Colonic mucosa (tissue), 4 donors: ENCODE measurements around the gene MAK. TPM values are rescaled to one million over a fixed set of nuclear protein-coding genes. Genes with fewer than 3 reads are reported as not detected.
"Not testable (repeated sequence)": the region's sequence is repeated elsewhere in the genome, so short reads cannot be mapped to it uniquely, and the experiment has no call there.

Experiments
- DNase-seq: peaks from one replicate; pipeline ENCODE4 v3.0.0-alpha.2; 2020
- H3K27ac ChIP-seq: fragments of 200-600 bp; one replicate; pipeline ENCODE4 v1.8.0; 2021
- H3K27me3 ChIP-seq: fragments of 200-600 bp; one replicate; pipeline ENCODE4 v1.8.0; 2021
- H3K36me3 ChIP-seq: fragments of 200-600 bp; one replicate; pipeline ENCODE4 v1.8.0; 2021
- H3K4me1 ChIP-seq: fragments of 200-600 bp; one replicate; pipeline ENCODE4 v1.8.0; 2021; ENCODE audit warnings: mild to moderate bottlenecking
- H3K4me3 ChIP-seq: fragments of 200-600 bp; one replicate; pipeline ENCODE4 v1.8.0; 2021
- H3K9ac ChIP-seq, 2 donors: one replicate each; pipeline ENCODE4 v1.7.0; 2013; ENCODE audit warnings: control low read depth in 2 of 2, low read depth in 2 of 2, low read length in 2 of 2
- H3K9me3 ChIP-seq: fragments of 200-600 bp; one replicate; pipeline ENCODE4 v1.8.0; 2021
- CTCF ChIP-seq: fragments of 200-600 bp; IDR thresholded peaks from one replicate; pipeline ENCODE4 v1.8.0; 2022; ENCODE audit warnings: antibody characterized with exemption, mild to moderate bottlenecking
- intact Hi-C: fragments of 100-400 bp; cut with DNase I; formaldehyde crosslinking; loops from one replicate; pipeline ENCODE4 v1.14.1; 2022
- total RNA-seq, 2 donors: library from RNA; stranded (reverse); fragmentation: NEBNext Ultra II Directional in 1 of 2; extraction: Animal tissue kit (Norgen Biotek cat#: 25700) in 1 of 2; gene quantifications; one replicate each; pipeline ENCODE4 v1.2.1, GENCODE V29; 2021
- donor health status: healthy.
- donor health status: DM: no; HTN: no; CAD: no.
- donor health status: DM: no; HTN: no; CAD: no.

The MAK gene
- total RNA-seq, 2 donors from 2014 or later, result not detected

GRCh38 chr6:10862361-10862760 lies 24.0 kb upstream of the MAK start:
- Histone ChIP-seq H3K36me3 (no peaks in the 10 kb centered on the region), H3K9ac (no peak overlapping the region), H3K4me3 (no peak overlapping the region), H3K9me3 (no peaks in the 10 kb centered on the region), H3K27ac (no peak overlapping the region), H3K27me3 (no peaks in the 10 kb centered on the region), H3K4me1 (no peaks in the 10 kb centered on the region)
- no peak for TF ChIP-seq CTCF
- intact Hi-C loops, result no loop called here
- DNase-seq, result no peak

- Histone ChIP-seq H3K9ac (no peak overlapping the region), H3K4me1 (no peaks in the 10 kb centered on the region), H3K4me3 (no peak overlapping the region), H3K9me3 (no peaks in the 10 kb centered on the region), H3K27me3 (no peaks in the 10 kb centered on the region), H3K27ac (no peak overlapping the region), H3K36me3 (no peaks in the 10 kb centered on the region)
- DNase-seq, result no peak
- intact Hi-C loops, result no loop called here
- no peak for TF ChIP-seq CTCF
Measured at GRCh38 chr6:10861086-10861485, 22.7 kb upstream of the MAK start.

- intact Hi-C loops, result no loop called here
- no peak overlapping the region for H3K27ac ChIP-seq
- H3K36me3 ChIP-seq, result no peaks in the 10 kb centered on the region
- no peak overlapping the region for H3K4me3 ChIP-seq
- no peak overlapping the region for H3K9ac ChIP-seq
- TF ChIP-seq CTCF, result no peak
- no peaks in the 10 kb centered on the region for H3K4me1 ChIP-seq
- no peaks in the 10 kb centered on the region for H3K27me3 ChIP-seq
- no peak for DNase-seq
- H3K9me3 ChIP-seq, result no peaks in the 10 kb centered on the region
Measured at GRCh38 chr6:10857259-10857658, 18.9 kb upstream of the MAK start.

DNA sequence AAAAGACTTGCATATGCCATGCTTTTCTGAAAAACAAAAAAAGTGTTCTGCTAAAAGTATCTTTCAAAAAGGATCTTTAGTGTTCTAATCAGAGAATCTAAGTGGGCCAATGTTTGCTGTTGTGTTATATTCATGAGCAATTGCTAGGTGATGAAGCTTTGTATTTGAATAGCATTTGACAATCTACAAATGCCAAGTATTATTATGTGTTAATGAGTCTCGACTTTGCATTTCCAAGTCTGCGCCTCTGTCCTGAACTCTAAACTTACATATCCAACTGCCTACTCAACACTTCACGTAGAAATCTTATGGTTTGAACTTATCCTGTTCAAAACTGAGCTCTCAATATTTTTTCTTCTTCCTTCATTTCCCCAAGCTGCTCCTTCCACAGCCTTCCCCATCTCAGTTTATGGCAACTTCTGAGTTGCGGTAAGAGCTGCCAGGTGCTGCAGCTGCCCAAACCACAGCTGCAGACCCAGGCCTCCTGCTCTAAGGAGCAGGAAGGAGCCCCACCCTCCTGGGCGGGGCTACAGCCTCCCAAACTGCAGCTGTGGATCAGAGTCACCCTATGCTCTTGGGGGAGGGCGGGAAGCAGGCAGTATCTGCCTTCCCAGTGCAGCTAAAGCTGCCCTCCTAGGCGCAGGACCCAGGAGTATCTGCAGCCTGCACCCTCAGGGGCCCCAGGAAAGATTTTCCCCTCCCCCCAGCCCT lies 16.7 kb upstream of the MAK start:
- no peak overlapping the region for H3K27ac ChIP-seq
- no peaks in the 10 kb centered on the region for H3K36me3 ChIP-seq
- H3K9ac ChIP-seq, result no peak overlapping the region
- DNase-seq, result no peak
- no peaks in the 10 kb centered on the region for H3K4me1 ChIP-seq
- no peaks in the 10 kb centered on the region for H3K9me3 ChIP-seq
- H3K4me3 ChIP-seq, result no peak overlapping the region
- TF ChIP-seq CTCF, result no peak
- intact Hi-C loops, result no loop called here
- no peaks in the 10 kb centered on the region for H3K27me3 ChIP-seq

- H3K27me3 ChIP-seq, result not testable (repeated sequence)
Measured at GRCh38 chr6:10853849-10854300, 15.5 kb upstream of the MAK start.

GRCh38 chr6:10852361-10852960 lies 14.1 kb upstream of the MAK start:
- H3K9me3 ChIP-seq, result no peaks in the 10 kb centered on the region
- no peaks in the 10 kb centered on the region for H3K36me3 ChIP-seq
- no peak overlapping the region for H3K4me3 ChIP-seq
- no peak for TF ChIP-seq CTCF
- H3K9ac ChIP-seq, result no peak overlapping the region
- no peaks in the 10 kb centered on the region for H3K4me1 ChIP-seq
- DNase-seq, result no peak
- intact Hi-C loops, result no loop called here
- H3K27ac ChIP-seq, result no peak overlapping the region
- H3K27me3 ChIP-seq, result no peaks in the 10 kb centered on the region

More at GRCh38 chr6:10853849-10854300, 15.5 kb upstream of the MAK start:
- H3K9ac ChIP-seq, H3K36me3 ChIP-seq, DNase-seq, H3K4me1 ChIP-seq, intact Hi-C loops, H3K27ac ChIP-seq, H3K4me3 ChIP-seq, H3K9me3 ChIP-seq: not testable (repeated sequence)
